ENCODE results near the gene ANKZF1. TPM values are rescaled to one million over a fixed set of nuclear protein-coding genes. Genes with fewer than 3 reads are reported as not detected.

Gene ANKZF1
- total and polyA plus RNA-seq, 10 of the 15 experiments (the other 5 are each of a cell fraction or from before 2014, with no cell fraction given) = 3.1 to 104 (median 35.0) TPM

GRCh38 chr2:219183151-219183772 lies 46.3 kb upstream of the ANKZF1 start (continued):
- TF ChIP-seq ZBTB33 (IDR thresholded peaks at IDR 0.05) (no peak), MTA3 (IDR thresholded peaks at IDR 0.05; ENCODE audit: borderline replicate concordance, low read length) (no peak), POLR2A (IDR thresholded peaks at IDR 0.05; ENCODE audit: low read depth, low read length) (no peak), ZBTB4 (CRISPR knock-in tag; IDR thresholded peaks at IDR 0.05) (no peak), ZBED1 (IDR thresholded peaks at IDR 0.05; ENCODE audit: borderline replicate concordance) (no peak), HDAC2 (IDR thresholded peaks at IDR 0.05) (no peak), RCOR1 (conservative IDR thresholded peaks at IDR 0.05; ENCODE audit: low read depth, low read length) (no peak), BCL3 (IDR thresholded peaks at IDR 0.05; ENCODE audit: borderline replicate concordance, insufficient read depth, low read depth, low read length, poor library complexity, severe bottlenecking) (no peak), RELA (IDR thresholded peaks at IDR 0.05; ENCODE audit: borderline replicate concordance, partially characterized antibody) (no peak)
